Astrocyte (in vitro differentiated cells and primary cell): ENCODE data around the gene FAM168A.

ENCODE experiments used
- EZH2 ChIP-seq: IDR thresholded peaks from 2 replicates; pipeline ENCODE4 v1.6.1; 2012; ENCODE audit warnings: mild to moderate bottlenecking, low read length, inconsistent platforms; ENCODE audit not compliant: insufficient read depth
- TF ChIP-seq, protein P1 (sequence below): IDR thresholded peaks from 2 replicates; pipeline ENCODE4 v1.5.1; 2011; ENCODE audit warnings: low read depth, mild to moderate bottlenecking, inconsistent platforms, low read length, moderate library complexity; ENCODE audit not compliant: insufficient read depth

- TF ChIP-seq, protein P1, sequence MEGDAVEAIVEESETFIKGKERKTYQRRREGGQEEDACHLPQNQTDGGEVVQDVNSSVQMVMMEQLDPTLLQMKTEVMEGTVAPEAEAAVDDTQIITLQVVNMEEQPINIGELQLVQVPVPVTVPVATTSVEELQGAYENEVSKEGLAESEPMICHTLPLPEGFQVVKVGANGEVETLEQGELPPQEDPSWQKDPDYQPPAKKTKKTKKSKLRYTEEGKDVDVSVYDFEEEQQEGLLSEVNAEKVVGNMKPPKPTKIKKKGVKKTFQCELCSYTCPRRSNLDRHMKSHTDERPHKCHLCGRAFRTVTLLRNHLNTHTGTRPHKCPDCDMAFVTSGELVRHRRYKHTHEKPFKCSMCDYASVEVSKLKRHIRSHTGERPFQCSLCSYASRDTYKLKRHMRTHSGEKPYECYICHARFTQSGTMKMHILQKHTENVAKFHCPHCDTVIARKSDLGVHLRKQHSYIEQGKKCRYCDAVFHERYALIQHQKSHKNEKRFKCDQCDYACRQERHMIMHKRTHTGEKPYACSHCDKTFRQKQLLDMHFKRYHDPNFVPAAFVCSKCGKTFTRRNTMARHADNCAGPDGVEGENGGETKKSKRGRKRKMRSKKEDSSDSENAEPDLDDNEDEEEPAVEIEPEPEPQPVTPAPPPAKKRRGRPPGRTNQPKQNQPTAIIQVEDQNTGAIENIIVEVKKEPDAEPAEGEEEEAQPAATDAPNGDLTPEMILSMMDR: no peak
- no peak for TF ChIP-seq EZH2
These were observed 242.8 kb downstream of the FAM168A start for GRCh38 chr11:73355109-73355508.
